WTC11 (cell line): ENCODE measurements around the gene PRIM2.

Experiments used
- FOXJ3 ChIP-seq: sonication (generic); formaldehyde crosslinking; IDR thresholded peaks from 2 replicates; pipeline ENCODE4 v1.9.0; 2021; ENCODE audit warnings: missing genetic modification reagents, mild to moderate bottlenecking, borderline replicate concordance
- NR2C2 ChIP-seq: sonication (generic); formaldehyde crosslinking; IDR thresholded peaks from 2 replicates; pipeline ENCODE4 v1.8.0; 2022; ENCODE audit warnings: mild to moderate bottlenecking, missing genetic modification reagents
- OVOL2 ChIP-seq: fragments of 250-450 bp; sonication (Bioruptor Pico); IDR thresholded peaks from 2 replicates; pipeline ENCODE4 v1.9.0; 2021; ENCODE audit warnings: mild to moderate bottlenecking, borderline replicate concordance
- TF ChIP-seq, protein P1 (sequence below): fragments of 200-600 bp; IDR thresholded peaks from 2 replicates; pipeline ENCODE4 v1.8.0; 2022; ENCODE audit warnings: antibody characterized with exemption
- TF ChIP-seq, protein P2 (sequence below): sonication (generic); formaldehyde crosslinking; IDR thresholded peaks from 2 replicates; pipeline ENCODE4 v1.8.1; 2022; ENCODE audit warnings: low read depth, mild to moderate bottlenecking, moderate library complexity, missing genetic modification reagents, borderline replicate concordance
- TF ChIP-seq, protein P3 (sequence below): sonication (generic); formaldehyde crosslinking; IDR thresholded peaks from 2 replicates; pipeline ENCODE4 v1.8.0; 2022; ENCODE audit warnings: missing genetic modification reagents
- TF ChIP-seq, protein P4 (sequence below): sonication (generic); formaldehyde crosslinking; IDR thresholded peaks from 2 replicates; pipeline ENCODE4 v1.8.1; 2023; ENCODE audit warnings: mild to moderate bottlenecking, missing genetic modification reagents, borderline replicate concordance

DNA sequence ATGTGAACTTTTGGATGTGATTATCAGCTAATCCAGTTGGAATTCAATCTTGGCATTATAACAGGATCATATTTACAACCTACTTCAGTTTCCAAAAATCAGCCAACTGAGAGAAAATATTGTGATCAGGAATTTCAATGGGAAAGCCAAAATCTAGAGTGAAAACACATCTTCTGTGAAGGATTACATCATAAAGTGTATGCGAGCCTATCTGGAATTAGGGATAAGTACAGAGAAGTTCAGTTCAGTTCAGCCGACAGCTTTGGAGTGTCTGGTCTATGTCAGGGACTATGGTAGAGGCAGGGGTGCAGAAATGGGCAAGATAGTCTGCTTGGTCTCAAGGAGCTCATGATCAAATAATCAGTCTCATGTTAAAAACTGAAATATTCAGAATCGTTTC, 12.3 kb upstream of the PRIM2 start:
- TF ChIP-seq, protein P1, sequence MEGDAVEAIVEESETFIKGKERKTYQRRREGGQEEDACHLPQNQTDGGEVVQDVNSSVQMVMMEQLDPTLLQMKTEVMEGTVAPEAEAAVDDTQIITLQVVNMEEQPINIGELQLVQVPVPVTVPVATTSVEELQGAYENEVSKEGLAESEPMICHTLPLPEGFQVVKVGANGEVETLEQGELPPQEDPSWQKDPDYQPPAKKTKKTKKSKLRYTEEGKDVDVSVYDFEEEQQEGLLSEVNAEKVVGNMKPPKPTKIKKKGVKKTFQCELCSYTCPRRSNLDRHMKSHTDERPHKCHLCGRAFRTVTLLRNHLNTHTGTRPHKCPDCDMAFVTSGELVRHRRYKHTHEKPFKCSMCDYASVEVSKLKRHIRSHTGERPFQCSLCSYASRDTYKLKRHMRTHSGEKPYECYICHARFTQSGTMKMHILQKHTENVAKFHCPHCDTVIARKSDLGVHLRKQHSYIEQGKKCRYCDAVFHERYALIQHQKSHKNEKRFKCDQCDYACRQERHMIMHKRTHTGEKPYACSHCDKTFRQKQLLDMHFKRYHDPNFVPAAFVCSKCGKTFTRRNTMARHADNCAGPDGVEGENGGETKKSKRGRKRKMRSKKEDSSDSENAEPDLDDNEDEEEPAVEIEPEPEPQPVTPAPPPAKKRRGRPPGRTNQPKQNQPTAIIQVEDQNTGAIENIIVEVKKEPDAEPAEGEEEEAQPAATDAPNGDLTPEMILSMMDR: no peak
- no peak for TF ChIP-seq FOXJ3
- TF ChIP-seq, protein P2, sequence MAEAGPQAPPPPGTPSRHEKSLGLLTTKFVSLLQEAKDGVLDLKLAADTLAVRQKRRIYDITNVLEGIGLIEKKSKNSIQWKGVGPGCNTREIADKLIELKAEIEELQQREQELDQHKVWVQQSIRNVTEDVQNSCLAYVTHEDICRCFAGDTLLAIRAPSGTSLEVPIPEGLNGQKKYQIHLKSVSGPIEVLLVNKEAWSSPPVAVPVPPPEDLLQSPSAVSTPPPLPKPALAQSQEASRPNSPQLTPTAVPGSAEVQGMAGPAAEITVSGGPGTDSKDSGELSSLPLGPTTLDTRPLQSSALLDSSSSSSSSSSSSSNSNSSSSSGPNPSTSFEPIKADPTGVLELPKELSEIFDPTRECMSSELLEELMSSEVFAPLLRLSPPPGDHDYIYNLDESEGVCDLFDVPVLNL (CRISPR knock-in tag): no peak
- TF ChIP-seq NR2C2 (CRISPR knock-in tag): no peak
- TF ChIP-seq, protein P3, sequence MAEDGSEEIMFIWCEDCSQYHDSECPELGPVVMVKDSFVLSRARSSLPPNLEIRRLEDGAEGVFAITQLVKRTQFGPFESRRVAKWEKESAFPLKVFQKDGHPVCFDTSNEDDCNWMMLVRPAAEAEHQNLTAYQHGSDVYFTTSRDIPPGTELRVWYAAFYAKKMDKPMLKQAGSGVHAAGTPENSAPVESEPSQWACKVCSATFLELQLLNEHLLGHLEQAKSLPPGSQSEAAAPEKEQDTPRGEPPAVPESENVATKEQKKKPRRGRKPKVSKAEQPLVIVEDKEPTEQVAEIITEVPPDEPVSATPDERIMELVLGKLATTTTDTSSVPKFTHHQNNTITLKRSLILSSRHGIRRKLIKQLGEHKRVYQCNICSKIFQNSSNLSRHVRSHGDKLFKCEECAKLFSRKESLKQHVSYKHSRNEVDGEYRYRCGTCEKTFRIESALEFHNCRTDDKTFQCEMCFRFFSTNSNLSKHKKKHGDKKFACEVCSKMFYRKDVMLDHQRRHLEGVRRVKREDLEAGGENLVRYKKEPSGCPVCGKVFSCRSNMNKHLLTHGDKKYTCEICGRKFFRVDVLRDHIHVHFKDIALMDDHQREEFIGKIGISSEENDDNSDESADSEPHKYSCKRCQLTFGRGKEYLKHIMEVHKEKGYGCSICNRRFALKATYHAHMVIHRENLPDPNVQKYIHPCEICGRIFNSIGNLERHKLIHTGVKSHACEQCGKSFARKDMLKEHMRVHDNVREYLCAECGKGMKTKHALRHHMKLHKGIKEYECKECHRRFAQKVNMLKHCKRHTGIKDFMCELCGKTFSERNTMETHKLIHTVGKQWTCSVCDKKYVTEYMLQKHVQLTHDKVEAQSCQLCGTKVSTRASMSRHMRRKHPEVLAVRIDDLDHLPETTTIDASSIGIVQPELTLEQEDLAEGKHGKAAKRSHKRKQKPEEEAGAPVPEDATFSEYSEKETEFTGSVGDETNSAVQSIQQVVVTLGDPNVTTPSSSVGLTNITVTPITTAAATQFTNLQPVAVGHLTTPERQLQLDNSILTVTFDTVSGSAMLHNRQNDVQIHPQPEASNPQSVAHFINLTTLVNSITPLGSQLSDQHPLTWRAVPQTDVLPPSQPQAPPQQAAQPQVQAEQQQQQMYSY (CRISPR knock-in tag): no peak
- TF ChIP-seq, protein P4, sequence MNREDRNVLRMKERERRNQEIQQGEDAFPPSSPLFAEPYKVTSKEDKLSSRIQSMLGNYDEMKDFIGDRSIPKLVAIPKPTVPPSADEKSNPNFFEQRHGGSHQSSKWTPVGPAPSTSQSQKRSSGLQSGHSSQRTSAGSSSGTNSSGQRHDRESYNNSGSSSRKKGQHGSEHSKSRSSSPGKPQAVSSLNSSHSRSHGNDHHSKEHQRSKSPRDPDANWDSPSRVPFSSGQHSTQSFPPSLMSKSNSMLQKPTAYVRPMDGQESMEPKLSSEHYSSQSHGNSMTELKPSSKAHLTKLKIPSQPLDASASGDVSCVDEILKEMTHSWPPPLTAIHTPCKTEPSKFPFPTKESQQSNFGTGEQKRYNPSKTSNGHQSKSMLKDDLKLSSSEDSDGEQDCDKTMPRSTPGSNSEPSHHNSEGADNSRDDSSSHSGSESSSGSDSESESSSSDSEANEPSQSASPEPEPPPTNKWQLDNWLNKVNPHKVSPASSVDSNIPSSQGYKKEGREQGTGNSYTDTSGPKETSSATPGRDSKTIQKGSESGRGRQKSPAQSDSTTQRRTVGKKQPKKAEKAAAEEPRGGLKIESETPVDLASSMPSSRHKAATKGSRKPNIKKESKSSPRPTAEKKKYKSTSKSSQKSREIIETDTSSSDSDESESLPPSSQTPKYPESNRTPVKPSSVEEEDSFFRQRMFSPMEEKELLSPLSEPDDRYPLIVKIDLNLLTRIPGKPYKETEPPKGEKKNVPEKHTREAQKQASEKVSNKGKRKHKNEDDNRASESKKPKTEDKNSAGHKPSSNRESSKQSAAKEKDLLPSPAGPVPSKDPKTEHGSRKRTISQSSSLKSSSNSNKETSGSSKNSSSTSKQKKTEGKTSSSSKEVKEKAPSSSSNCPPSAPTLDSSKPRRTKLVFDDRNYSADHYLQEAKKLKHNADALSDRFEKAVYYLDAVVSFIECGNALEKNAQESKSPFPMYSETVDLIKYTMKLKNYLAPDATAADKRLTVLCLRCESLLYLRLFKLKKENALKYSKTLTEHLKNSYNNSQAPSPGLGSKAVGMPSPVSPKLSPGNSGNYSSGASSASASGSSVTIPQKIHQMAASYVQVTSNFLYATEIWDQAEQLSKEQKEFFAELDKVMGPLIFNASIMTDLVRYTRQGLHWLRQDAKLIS (CRISPR knock-in tag): no peak
- no peak for TF ChIP-seq OVOL2 (CRISPR knock-in tag)
